ENCODE results near the gene RAB24.

- no peak for TF ChIP-seq POLR2A (IDR thresholded peaks at IDR 0.05)
- TF ChIP-seq CTCF (IDR thresholded peaks at IDR 0.05) = no peak
Observed at GRCh38 chr5:177335701-177336065, 32.2 kb upstream of the RAB24 start.

Measured in right lobe of liver (tissue), 4 donors.